HEK293T (cell line): ENCODE measurements around the gene CDH4.

Source experiments
- BHLHE40 ChIP-seq: fragments of 450-650 bp; IDR thresholded peaks from 2 replicates; pipeline ENCODE4 v1.6.1; 2016; ENCODE audit warnings: mild to moderate bottlenecking, moderate library complexity, borderline replicate concordance
- ELF4 ChIP-seq: fragments of 450-650 bp; IDR thresholded peaks from 2 replicates; pipeline ENCODE4 v1.6.1; 2017; ENCODE audit warnings: antibody characterized with exemption
- FOXK2 ChIP-seq: fragments of 450-650 bp; IDR thresholded peaks from 2 replicates; pipeline ENCODE4 v1.6.1; 2016; ENCODE audit warnings: mild to moderate bottlenecking
- FOXM1 ChIP-seq: fragments of 450-650 bp; IDR thresholded peaks from 2 replicates; pipeline ENCODE4 v1.6.1; 2017; ENCODE audit warnings: mild to moderate bottlenecking, borderline replicate concordance
- LEF1 ChIP-seq: fragments of 450-650 bp; IDR thresholded peaks from 2 replicates; pipeline ENCODE4 v1.6.1; 2017; ENCODE audit warnings: mild to moderate bottlenecking, borderline replicate concordance
- SP1 ChIP-seq: fragments of 450-650 bp; IDR thresholded peaks from 2 replicates; pipeline ENCODE4 v1.6.1; 2017
- TARDBP ChIP-seq: fragments of 450-650 bp; IDR thresholded peaks from 2 replicates; pipeline ENCODE4 v1.6.1; 2016
- ZNF384 ChIP-seq: fragments of 450-650 bp; IDR thresholded peaks from 2 replicates; pipeline ENCODE4 v1.6.1; 2016
- TF ChIP-seq, protein P1 (sequence below): fragments of 450-650 bp; IDR thresholded peaks from 2 replicates; pipeline ENCODE4 v1.6.1; 2016

DNA sequence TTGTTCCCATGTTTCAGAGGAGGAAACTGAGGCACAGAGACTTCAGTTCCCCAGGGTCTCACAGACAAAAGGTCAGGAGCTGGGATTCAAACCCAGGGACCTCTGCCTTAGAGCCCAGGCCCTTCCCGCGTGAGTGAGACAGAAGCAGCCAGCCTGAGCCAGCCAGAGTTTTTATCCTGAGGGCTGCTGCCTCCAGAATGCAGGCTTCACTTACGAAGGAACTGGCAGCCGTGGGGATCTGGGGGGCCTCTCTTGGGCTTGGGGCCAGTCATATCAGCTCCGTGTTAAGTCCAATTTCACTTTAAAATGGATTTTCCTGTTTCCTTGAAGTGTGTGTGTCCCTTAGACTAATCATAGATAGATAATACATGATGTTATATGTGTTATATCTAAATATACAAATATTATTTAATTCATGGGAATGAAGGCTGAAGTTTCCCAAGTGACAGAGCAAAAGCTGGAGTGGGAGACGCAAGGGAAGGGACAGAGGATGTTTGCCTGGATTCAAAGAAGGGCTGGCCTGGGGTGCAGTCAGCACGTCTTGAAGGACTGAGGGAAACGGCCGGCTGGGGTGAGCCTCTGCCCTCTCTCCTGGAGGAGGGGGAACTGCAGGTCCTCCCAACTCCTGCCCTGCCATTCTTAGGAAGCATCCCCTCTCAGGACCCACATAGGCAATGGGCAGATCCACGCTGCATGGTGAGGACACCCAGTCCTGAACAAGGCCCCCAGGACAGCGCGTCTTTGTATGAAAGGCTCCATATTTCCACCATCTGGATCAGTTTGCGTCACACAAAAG, 320.1 kb downstream of the CDH4 start:
- TF ChIP-seq ZNF384 = no peak
- no peak for TF ChIP-seq BHLHE40
- no peak for TF ChIP-seq FOXM1
- TF ChIP-seq FOXK2 = no peak
- TF ChIP-seq SP1 = no peak
- no peak for TF ChIP-seq LEF1
- no peak for TF ChIP-seq TARDBP
- TF ChIP-seq, protein P1, sequence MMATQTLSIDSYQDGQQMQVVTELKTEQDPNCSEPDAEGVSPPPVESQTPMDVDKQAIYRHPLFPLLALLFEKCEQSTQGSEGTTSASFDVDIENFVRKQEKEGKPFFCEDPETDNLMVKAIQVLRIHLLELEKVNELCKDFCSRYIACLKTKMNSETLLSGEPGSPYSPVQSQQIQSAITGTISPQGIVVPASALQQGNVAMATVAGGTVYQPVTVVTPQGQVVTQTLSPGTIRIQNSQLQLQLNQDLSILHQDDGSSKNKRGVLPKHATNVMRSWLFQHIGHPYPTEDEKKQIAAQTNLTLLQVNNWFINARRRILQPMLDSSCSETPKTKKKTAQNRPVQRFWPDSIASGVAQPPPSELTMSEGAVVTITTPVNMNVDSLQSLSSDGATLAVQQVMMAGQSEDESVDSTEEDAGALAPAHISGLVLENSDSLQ = no peak
- no peak for TF ChIP-seq ELF4
